GM19035 (cell line): ENCODE measurements around the gene FFAR3.
"Not testable (repeated sequence)": the region's sequence is repeated elsewhere in the genome, so short reads cannot be mapped to it uniquely, and the experiment has no call there.

Experiments
- ATAC-seq: cut with Tn5 transposase; IDR thresholded peaks from one replicate; pipeline ENCODE4 v1.9.1; 2021; ENCODE audit not compliant: unreplicated experiment

Gene FFAR3

GRCh38 chr19:35373492-35373891 is 15.2 kb downstream of the FFAR3 start:
- no peak for ATAC-seq

GRCh38 chr19:35374031-35374430 is 15.8 kb downstream of the FFAR3 start:
- not testable (repeated sequence) for ATAC-seq

GRCh38 chr19:35375505-35376307 is 17.4 kb downstream of the FFAR3 start:
- ATAC-seq = no peak

GRCh38 chr19:35377656-35378055 is 19.4 kb downstream of the FFAR3 start:
- ATAC-seq = no peak

GRCh38 chr19:35378356-35378755 is 20.1 kb downstream of the FFAR3 start:
- ATAC-seq = no peak

GRCh38 chr19:35379545-35379944 is 21.3 kb downstream of the FFAR3 start:
- not testable (repeated sequence) for ATAC-seq

- no peak for ATAC-seq
Measured at GRCh38 chr19:35379992-35380391, 21.7 kb downstream of the FFAR3 start.

GRCh38 chr19:35380450-35381124 is 22.3 kb downstream of the FFAR3 start:
- no peak for ATAC-seq

- ATAC-seq = no peak
Measured at GRCh38 chr19:35381318-35381717, 23.1 kb downstream of the FFAR3 start.

GRCh38 chr19:35381926-35382325 is 23.7 kb downstream of the FFAR3 start:
- ATAC-seq = no peak

- no peak for ATAC-seq
Measured at GRCh38 chr19:35383536-35383935, 25.3 kb downstream of the FFAR3 start.

- ATAC-seq = no peak
Measured at GRCh38 chr19:35388277-35389054, 30.2 kb downstream of the FFAR3 start.

GRCh38 chr19:35389192-35389861 is 31.1 kb downstream of the FFAR3 start:
- ATAC-seq = no peak

- ATAC-seq = no peak
Measured at GRCh38 chr19:35392742-35393715, 34.8 kb downstream of the FFAR3 start.

- ATAC-seq = no peak
Measured at GRCh38 chr19:35395382-35396199, 37.3 kb downstream of the FFAR3 start.

- no peak for ATAC-seq
Measured at GRCh38 chr19:35396240-35396885, 38.1 kb downstream of the FFAR3 start.

GRCh38 chr19:35397064-35397463 is 38.8 kb downstream of the FFAR3 start:
- ATAC-seq = no peak

- no peak for ATAC-seq
Measured at GRCh38 chr19:35398570-35398969, 40.3 kb downstream of the FFAR3 start.

- no peak for ATAC-seq
Measured at GRCh38 chr19:35399231-35399630, 41.0 kb downstream of the FFAR3 start.
